Activated B cell treated with CpG ODN at 0.5 μM for 24 hours (primary cell): Measurements from ENCODE around the gene OR2H1. TPM values are rescaled to one million over a fixed set of nuclear protein-coding genes. Genes with fewer than 3 reads are reported as not detected.

ENCODE experiments used
- ATAC-seq: fragments of 200-7000 bp; cut with Tn5 transposase; one replicate; pipeline ENCODE4 v1.10.0; 2021; ENCODE audit warnings: low read depth, mild to moderate bottlenecking, moderate library complexity
- CTCF ChIA-PET: fragments of 350-600 bp; sonication (Branson Sonifier 250); formaldehyde crosslinking; loops from one replicate; lab custom pipeline; 2021; ENCODE audit warnings: antibody characterized with exemption; lab: Charles Lee
- POLR2A ChIA-PET: fragments of 350-600 bp; sonication (Branson Sonifier 250); formaldehyde crosslinking; loops from one replicate; lab custom pipeline; 2021; ENCODE audit warnings: antibody characterized with exemption; lab: Charles Lee
- DNase-seq: peaks from one replicate; pipeline ENCODE4 v3.0.0; 2022
- H3K27ac Mint-ChIP-seq: one replicate; pipeline ENCODE4 v1.8.0; 2020; ENCODE audit warnings: mixed read lengths
- H3K27me3 Mint-ChIP-seq: one replicate; pipeline ENCODE4 v1.8.0; 2021; ENCODE audit warnings: mixed read lengths
- H3K36me3 Mint-ChIP-seq: one replicate; pipeline ENCODE4 v1.8.0; 2021; ENCODE audit warnings: low read depth, mixed read lengths
- H3K4me1 Mint-ChIP-seq: one replicate; pipeline ENCODE4 v1.8.0; 2021; ENCODE audit warnings: mixed read lengths
- H3K4me3 Mint-ChIP-seq: one replicate; pipeline ENCODE4 v1.8.0; 2020; ENCODE audit warnings: mild to moderate bottlenecking, mixed read lengths
- H3K9me3 Mint-ChIP-seq: one replicate; pipeline ENCODE4 v1.8.0; 2020; ENCODE audit warnings: mixed read lengths
- intact Hi-C: fragments of 100-400 bp; cut with micrococcal nuclease; formaldehyde crosslinking; loops from one replicate; pipeline ENCODE4 v1.15.1; 2024
- total RNA-seq: library from RNA; stranded (reverse); gene quantifications from 2 replicates; pipeline ENCODE4 v1.2.3, GENCODE V29; 2022
- TF ChIP-seq, protein P1 (sequence below): fragments of 200-600 bp; IDR thresholded peaks from one replicate; pipeline ENCODE4 v1.8.0; 2022; ENCODE audit warnings: antibody characterized with exemption, mild to moderate bottlenecking

Gene OR2H1
- total RNA-seq, 1 donor from 2014 or later: not detected

DNA sequence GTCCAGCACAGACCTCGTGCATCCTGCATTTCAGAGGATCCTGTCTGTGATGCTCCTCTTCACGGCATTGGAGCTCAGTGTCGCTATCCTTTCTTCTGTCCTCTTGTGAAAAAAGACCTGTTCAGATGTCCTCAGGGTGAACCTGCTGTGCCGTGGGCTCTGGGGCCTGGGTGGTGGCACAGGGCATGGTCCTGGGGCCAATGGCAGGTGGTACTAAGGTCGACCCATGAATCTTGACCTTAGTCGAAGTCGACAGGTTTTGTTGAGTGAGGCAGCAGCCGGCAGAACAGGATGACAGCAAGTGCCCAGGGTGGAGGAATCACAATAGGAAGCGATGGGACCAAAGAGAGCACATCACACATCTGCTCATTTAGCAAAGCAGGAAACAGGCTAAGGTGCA, 52.8 kb downstream of the OR2H1 start:
- H3K4me3 Mint-ChIP-seq: no peak overlapping the region

DNA sequence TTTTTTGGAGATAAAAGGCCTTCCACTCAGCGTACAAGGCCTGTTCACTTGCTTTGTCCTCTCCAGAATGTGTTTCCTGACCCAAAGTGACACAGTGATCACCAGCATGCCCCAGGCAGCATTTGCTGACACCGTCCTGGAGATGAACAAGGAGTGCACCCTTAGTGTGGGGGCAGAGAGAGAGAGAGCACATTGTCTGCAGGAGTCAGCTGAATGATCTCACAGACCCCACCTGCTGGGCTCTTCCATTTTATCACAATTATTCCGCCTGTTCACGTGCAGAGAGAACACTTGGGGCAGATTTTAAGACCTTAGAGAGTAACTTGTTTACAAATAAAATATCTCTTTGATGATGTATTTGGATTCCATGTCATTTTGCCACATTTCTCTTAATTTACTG, 53.2 kb downstream of the OR2H1 start:
- ChIA-PET CTCF (no interaction called here), POLR2A (no interaction called here)
- Mint-ChIP-seq H3K4me1 (no peaks in the 10 kb centered on the region), H3K27me3 (peaks cover 13% of the 10 kb centered on the region), H3K36me3 (no peaks in the 10 kb centered on the region), H3K27ac (no peak overlapping the region), H3K9me3 (no peaks in the 10 kb centered on the region), H3K4me3 (no peak overlapping the region)
- intact Hi-C loops: no loop called here
- TF ChIP-seq, protein P1, sequence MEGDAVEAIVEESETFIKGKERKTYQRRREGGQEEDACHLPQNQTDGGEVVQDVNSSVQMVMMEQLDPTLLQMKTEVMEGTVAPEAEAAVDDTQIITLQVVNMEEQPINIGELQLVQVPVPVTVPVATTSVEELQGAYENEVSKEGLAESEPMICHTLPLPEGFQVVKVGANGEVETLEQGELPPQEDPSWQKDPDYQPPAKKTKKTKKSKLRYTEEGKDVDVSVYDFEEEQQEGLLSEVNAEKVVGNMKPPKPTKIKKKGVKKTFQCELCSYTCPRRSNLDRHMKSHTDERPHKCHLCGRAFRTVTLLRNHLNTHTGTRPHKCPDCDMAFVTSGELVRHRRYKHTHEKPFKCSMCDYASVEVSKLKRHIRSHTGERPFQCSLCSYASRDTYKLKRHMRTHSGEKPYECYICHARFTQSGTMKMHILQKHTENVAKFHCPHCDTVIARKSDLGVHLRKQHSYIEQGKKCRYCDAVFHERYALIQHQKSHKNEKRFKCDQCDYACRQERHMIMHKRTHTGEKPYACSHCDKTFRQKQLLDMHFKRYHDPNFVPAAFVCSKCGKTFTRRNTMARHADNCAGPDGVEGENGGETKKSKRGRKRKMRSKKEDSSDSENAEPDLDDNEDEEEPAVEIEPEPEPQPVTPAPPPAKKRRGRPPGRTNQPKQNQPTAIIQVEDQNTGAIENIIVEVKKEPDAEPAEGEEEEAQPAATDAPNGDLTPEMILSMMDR: no peak
- DNase-seq (no peak), ATAC-seq (no peak)

More for the DNA sequence above, 52.8 kb downstream of the OR2H1 start:
- DNase-seq (no peak), ATAC-seq (no peak)
- Mint-ChIP-seq H3K27me3 (peaks cover 12% of the 10 kb centered on the region), H3K4me1 (no peaks in the 10 kb centered on the region), H3K36me3 (no peaks in the 10 kb centered on the region), H3K27ac (no peak overlapping the region), H3K9me3 (no peaks in the 10 kb centered on the region)
- TF ChIP-seq, protein P1: no peak
- ChIA-PET POLR2A (no interaction called here), CTCF (no interaction called here)
- intact Hi-C loops: no loop called here

DNA sequence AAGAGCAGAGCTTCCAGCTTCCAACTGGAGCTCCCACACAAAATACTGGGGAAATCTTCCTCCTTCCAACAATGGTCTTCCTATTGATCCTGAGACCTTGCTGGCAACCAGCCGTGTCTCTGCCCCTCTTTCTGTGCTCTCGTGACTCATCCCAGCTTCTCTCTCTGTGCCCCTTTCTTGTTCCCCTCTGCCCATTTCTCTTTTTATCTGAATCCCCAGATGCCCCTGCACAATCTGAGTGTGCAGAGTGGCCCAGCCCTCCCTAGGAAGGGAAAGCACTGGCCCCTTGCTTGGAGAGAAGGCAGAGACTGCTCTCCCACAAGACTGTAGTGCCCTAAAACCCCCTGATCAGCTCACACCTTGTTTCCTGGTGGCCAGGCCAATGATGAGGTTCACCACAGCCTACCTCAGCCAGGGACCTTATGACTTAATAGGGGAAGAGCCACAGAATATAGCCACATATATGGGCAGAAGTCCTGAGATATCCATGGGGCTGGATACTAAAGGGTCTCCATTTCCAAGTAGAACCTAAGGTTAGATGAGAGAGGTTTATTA, 53.9 kb downstream of the OR2H1 start:
- CTCF ChIA-PET: no interaction called here
- Mint-ChIP-seq H3K9me3 (no peaks in the 10 kb centered on the region), H3K4me1 (no peaks in the 10 kb centered on the region), H3K27me3 (peaks cover 14% of the 10 kb centered on the region), H3K4me3 (no peak overlapping the region), H3K36me3 (no peaks in the 10 kb centered on the region), H3K27ac (no peak overlapping the region)
- no peak for DNase-seq
- POLR2A ChIA-PET: no interaction called here
- ATAC-seq: no peak
- TF ChIP-seq, protein P1: no peak
- intact Hi-C loops: no loop called here

Other genes with a start within 250 kb of the OR2H1 start
- not detected in 2 replicates for gene OR14J1, start 155.5 kb upstream of the OR2H1 start, total RNA-seq
- not detected in 2 replicates for gene OR5V1, start 88.3 kb upstream of the OR2H1 start, total RNA-seq
- not detected in 2 replicates for gene OR12D3, start 81.9 kb upstream of the OR2H1 start, total RNA-seq
- not detected in 2 replicates for gene OR12D2, start 61.5 kb upstream of the OR2H1 start, total RNA-seq
- gene OR12D1, start 42.2 kb upstream of the OR2H1 start, total RNA-seq: not detected in 2 replicates
- not detected in 2 replicates for gene OR10C1, start 17.8 kb upstream of the OR2H1 start, total RNA-seq
- gene OR11A1, start 84 bp upstream of the OR2H1 start, total RNA-seq: not detected in 2 replicates
- not detected in 2 replicates for gene MAS1L, start 30.8 kb downstream of the OR2H1 start, total RNA-seq
- gene UBD, start 102.6 kb downstream of the OR2H1 start, total RNA-seq: not detected in 2 replicates
- not detected in 2 replicates for gene OR2H2, start 128.0 kb downstream of the OR2H1 start, total RNA-seq
- gene GABBR1, start 176.0 kb downstream of the OR2H1 start, total RNA-seq: 88.9 and 117 TPM in 2 replicates
- gene MOG, start 199.9 kb downstream of the OR2H1 start, total RNA-seq: not detected in 2 replicates
- gene ZFP57, start 224.0 kb downstream of the OR2H1 start, total RNA-seq: 5.2 and 5.5 TPM in 2 replicates